B cell (primary cell): ENCODE measurements around the gene ARHGAP25. TPM values are rescaled to one million over a fixed set of nuclear protein-coding genes. Genes with fewer than 3 reads are reported as not detected.

ENCODE experiments used
- ATAC-seq: fragments of 200-7000 bp; cut with Tn5 transposase; one replicate; pipeline ENCODE4 v1.10.0; 2021; ENCODE audit warnings: low read depth, mild to moderate bottlenecking, moderate number of reproducible peaks, moderate library complexity
- CTCF ChIA-PET: fragments of 350-600 bp; sonication (Branson Sonifier 250); formaldehyde crosslinking; loops from one replicate; lab custom pipeline; 2021; ENCODE audit warnings: antibody characterized with exemption, inconsistent platforms; lab: Charles Lee
- POLR2A ChIA-PET: fragments of 350-600 bp; sonication (Branson Sonifier 250); formaldehyde crosslinking; loops from one replicate; lab custom pipeline; 2021; ENCODE audit warnings: antibody characterized with exemption; lab: Charles Lee
- DNase-seq: peaks from one replicate; pipeline ENCODE4 v3.0.0; 2013
- H2AFZ ChIP-seq: 2 replicates; pipeline ENCODE4 v1.6.1; 2012; ENCODE audit warnings: mild to moderate bottlenecking, low read depth, low read length; ENCODE audit not compliant: insufficient read depth, poor library complexity, severe bottlenecking
- H3K27ac ChIP-seq, 2 donors: 1 replicate in 1 of 2; 2 replicates in 1 of 2; pipeline ENCODE4 v1.5.1; 2012 to 2013; ENCODE audit warnings: low read length in 2 of 2, mild to moderate bottlenecking in 2 of 2, moderate library complexity in 1 of 2
- H3K27me3 ChIP-seq, 4 experiments: fragments of 200-600 bp in 1 of 4; sonication (generic) in 1 of 4; replicated peaks in 1 of 4; 1 replicate in 2 of 4; 2 replicates in 2 of 4; pipeline versions ENCODE4 v1.6.1 to v1.7.0; 2013 to 2016; ENCODE audit warnings: low read length in 3 of 4, mild to moderate bottlenecking in 2 of 4, mixed read lengths in 1 of 4, moderate library complexity in 1 of 4; ENCODE audit not compliant: insufficient read depth in 4 of 4, control insufficient read depth in 3 of 4; ENCODE audit errors: control extremely low read depth in 1 of 4
- H3K36me3 ChIP-seq, 2 experiments: replicated peaks in 1 of 2; 1 replicate in 1 of 2; 2 replicates in 1 of 2; pipeline versions ENCODE4 v1.6.1 to v1.7.1; 2013; ENCODE audit warnings: low read length in 1 of 2; ENCODE audit not compliant: insufficient read depth in 2 of 2, control insufficient read depth in 1 of 2; ENCODE audit errors: control extremely low read depth in 1 of 2, extremely low read depth in 1 of 2
- H3K4me1 ChIP-seq, 2 donors: fragments of 200-600 bp in 1 of 2; sonication (generic) in 1 of 2; 1 replicate in 1 of 2; 2 replicates in 1 of 2; pipeline versions ENCODE4 v1.5.1 to v1.6.1; 2013 to 2017; ENCODE audit warnings: low read length in 2 of 2; ENCODE audit not compliant: control insufficient read depth in 2 of 2, insufficient read depth in 2 of 2
- H3K4me2 ChIP-seq: replicated peaks from 2 replicates; pipeline ENCODE3; 2012; ENCODE audit warnings: mild to moderate bottlenecking, low read depth, low read length; ENCODE audit not compliant: poor library complexity, severe bottlenecking
- H3K4me3 ChIP-seq, 5 experiments: fragments of 200-600 bp in 1 of 5; sonication (generic) in 1 of 5; 1 replicate in 3 of 5; 2 replicates in 2 of 5; pipeline versions ENCODE4 v1.5.1 to v1.7.0; 2011 to 2016; ENCODE audit warnings: low read length in 4 of 5, mild to moderate bottlenecking in 4 of 5, low read depth in 2 of 5, control low read depth in 1 of 5, moderate library complexity in 1 of 5; ENCODE audit not compliant: insufficient read depth in 1 of 5; ENCODE audit errors: control extremely low read depth in 1 of 5, extremely low read depth in 1 of 5
- H3K79me2 ChIP-seq: fragments of 200-600 bp; sonication (generic); one replicate; pipeline ENCODE4 v1.6.0; 2016; ENCODE audit warnings: low read length; ENCODE audit not compliant: control insufficient read depth, insufficient read depth
- H3K9ac ChIP-seq: fragments of 200-600 bp; sonication (generic); 2 replicates; pipeline ENCODE4 v1.6.1; 2017; ENCODE audit warnings: mild to moderate bottlenecking, low read length, moderate library complexity
- H3K9me3 ChIP-seq, 3 donors: one replicate each; pipeline versions ENCODE4 v1.6.1 to v1.7.1; 2013; ENCODE audit warnings: low read length in 2 of 3; ENCODE audit not compliant: control insufficient read depth in 2 of 3, insufficient read depth in 1 of 3; ENCODE audit errors: control extremely low read depth in 1 of 3
- H4K20me1 ChIP-seq: 2 replicates; pipeline ENCODE4 v1.6.0; 2012; ENCODE audit warnings: mild to moderate bottlenecking, low read length; ENCODE audit not compliant: insufficient read depth, control insufficient read depth, poor library complexity, severe bottlenecking
- H3K27ac Mint-ChIP-seq: one replicate; pipeline ENCODE4 v1.8.0; 2021; ENCODE audit warnings: mixed read lengths
- H3K27me3 Mint-ChIP-seq: one replicate; pipeline ENCODE4 v1.8.0; 2021; ENCODE audit warnings: mixed read lengths
- H3K4me1 Mint-ChIP-seq: one replicate; pipeline ENCODE4 v1.8.0; 2021; ENCODE audit warnings: mixed read lengths
- H3K4me3 Mint-ChIP-seq: one replicate; pipeline ENCODE4 v1.8.0; 2021; ENCODE audit warnings: mixed read lengths
- H3K9me3 Mint-ChIP-seq: one replicate; pipeline ENCODE4 v1.8.0; 2022; ENCODE audit warnings: mixed read lengths; ENCODE audit not compliant: insufficient read depth
- CTCF ChIP-seq: fragments of 200-600 bp; IDR thresholded peaks from one replicate; pipeline ENCODE4 v1.8.0; 2022; ENCODE audit warnings: antibody characterized with exemption, mild to moderate bottlenecking
- EZH2 ChIP-seq: IDR thresholded peaks from 2 replicates; pipeline ENCODE4 v1.6.1; 2012; ENCODE audit warnings: borderline replicate concordance, low read depth, mild to moderate bottlenecking, moderate library complexity, low read length; ENCODE audit not compliant: insufficient read depth, poor library complexity, severe bottlenecking
- WGBS: methylation state at CpG from one replicate; pipeline ENCODE4 v1.1.5; 2013; ENCODE audit warnings: missing lambda C conversion rate; ENCODE audit not compliant: insufficient coverage; 5-methylcytosine and 5-hydroxymethylcytosine counted together
- intact Hi-C: fragments of 100-400 bp; cut with micrococcal nuclease; formaldehyde crosslinking; loops from one replicate; pipeline ENCODE4 v1.10.0; 2022
- polyA plus RNA-seq: library from polyadenylated mRNA; depleted of rRNA; stranded (reverse); fragments of >200 nt; gene quantifications from 2 replicates; pipeline ENCODE4 v1.2.3, GENCODE V29; 2012
- total RNA-seq, 2 donors: library from RNA; stranded (reverse); fragments of 120-200 nt in 1 of 2; gene quantifications; 1 replicate in 1 of 2; 2 replicates in 1 of 2; pipeline versions ENCODE4 v1.2.3 to v1.2.4, GENCODE V29; 2013 to 2022

ARHGAP25 gene
- total and polyA plus RNA-seq, 2 donors (not counting 1 experiment from before 2014, with no cell fraction given): 97.9 to 207 TPM

DNA sequence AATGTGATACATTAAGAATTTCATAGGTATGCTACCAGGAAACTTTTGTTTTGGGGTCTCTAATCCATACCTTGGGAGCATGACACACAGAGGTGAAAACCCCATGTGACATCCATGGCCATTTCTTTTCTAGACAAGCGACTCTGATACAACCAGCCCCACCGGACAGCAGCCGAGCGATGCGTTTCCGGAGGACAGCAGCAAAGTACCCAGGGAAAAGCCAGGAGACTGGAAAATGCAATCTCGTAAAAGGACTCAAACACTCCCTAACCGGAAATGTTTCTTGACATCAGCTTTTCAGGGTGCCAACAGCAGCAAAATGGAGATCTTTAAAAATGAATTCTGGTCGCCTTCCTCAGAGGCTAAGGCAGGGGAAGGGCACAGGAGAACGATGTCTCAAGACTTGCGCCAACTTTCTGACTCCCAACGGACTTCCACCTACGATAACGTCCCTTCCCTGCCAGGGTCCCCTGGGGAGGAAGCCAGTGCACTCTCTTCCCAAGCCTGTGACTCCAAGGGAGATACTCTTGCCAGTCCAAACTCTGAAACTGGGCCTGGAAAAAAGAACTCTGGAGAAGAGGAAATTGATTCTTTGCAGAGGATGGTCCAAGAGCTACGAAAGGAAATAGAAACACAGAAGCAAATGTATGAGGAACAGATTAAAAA lies 87.7 kb downstream of the ARHGAP25 start:
- no peak for ATAC-seq
- POLR2A ChIA-PET: no interaction called here

More for the DNA sequence above, 87.7 kb downstream of the ARHGAP25 start:
- intact Hi-C loops: no loop called here
- DNase-seq: no peak
- H3K27ac ChIP-seq: peak overlapping the region in 1 of 2 donors; percentile 40
- H3K79me2 ChIP-seq: peaks cover 28% of the 10 kb centered on the region
- H3K9ac ChIP-seq: no peak overlapping the region
- H3K27me3 ChIP-seq: no peaks in the 10 kb centered on the region
- CTCF ChIA-PET: interaction anchor here (1.0 to 5.3 kb wide), 4 partner anchors 8 to 113 kb away, joined by 4 to 41 read pairs (median 5); no protein-coding TSS in a partner anchor
- H3K4me3 ChIP-seq: no peak overlapping the region
- no peak overlapping the region for H3K4me3 Mint-ChIP-seq
- H3K4me2 ChIP-seq: no peak overlapping the region
- H3K9me3 Mint-ChIP-seq: no peaks in the 10 kb centered on the region
- WGBS: 100% methylated on average over 15 of the region's 15 CpGs
- peaks cover 0 to 5% of the 10 kb centered on the region in 2 donors for H3K4me1 ChIP-seq
- no peaks in the 10 kb centered on the region for H3K9me3 ChIP-seq
- H2AFZ ChIP-seq: no peak overlapping the region
- H3K36me3 ChIP-seq: peaks cover 43 to 94% of the 10 kb centered on the region in 2 experiments
- H3K27ac Mint-ChIP-seq: peak overlapping the region; percentile 21
- H4K20me1 ChIP-seq: peaks cover 42% of the 10 kb centered on the region
- no peak for TF ChIP-seq CTCF
- TF ChIP-seq EZH2: no peak
- no peaks in the 10 kb centered on the region for H3K27me3 Mint-ChIP-seq
- H3K4me1 Mint-ChIP-seq: peaks cover 25% of the 10 kb centered on the region
